ENCODE results near the gene APCDD1.

APCDD1 gene

GRCh38 chr18:10436160-10436559, 18.3 kb upstream of the APCDD1 start:
- Histone ChIP-seq H3K9ac (ENCODE audit: low read length) (no peak overlapping the region), H3K9me3 (ENCODE audit: control insufficient read depth, low read length) (no peaks in the 10 kb centered on the region), H3K4me1 (ENCODE audit: control insufficient read depth, insufficient read depth, low read length) (peaks cover 19% of the 10 kb centered on the region), H3K27me3 (replicated peaks; ENCODE audit: control insufficient read depth, insufficient read depth, low read length) (no peaks in the 10 kb centered on the region), H3K36me3 (ENCODE audit: control insufficient read depth, insufficient read depth, low read length, severe bottlenecking) (no peaks in the 10 kb centered on the region), H3K4me3 (ENCODE audit: low read length) (no peak overlapping the region)
- no peak for DNase-seq (ENCODE audit: low read depth)

GRCh38 chr18:10437837-10438236, 16.6 kb upstream of the APCDD1 start:
- Histone ChIP-seq H3K9me3 (ENCODE audit: control insufficient read depth, low read length) (no peaks in the 10 kb centered on the region), H3K4me3 (ENCODE audit: low read length) (no peak overlapping the region), H3K9ac (ENCODE audit: low read length) (no peak overlapping the region), H3K27me3 (replicated peaks; ENCODE audit: control insufficient read depth, insufficient read depth, low read length) (no peaks in the 10 kb centered on the region), H3K36me3 (ENCODE audit: control insufficient read depth, insufficient read depth, low read length, severe bottlenecking) (no peaks in the 10 kb centered on the region), H3K4me1 (ENCODE audit: control insufficient read depth, insufficient read depth, low read length) (peaks cover 14% of the 10 kb centered on the region)
- no peak for DNase-seq (ENCODE audit: low read depth)

- Histone ChIP-seq H3K27me3 (replicated peaks; ENCODE audit: control insufficient read depth, insufficient read depth, low read length) (peaks cover 7% of the 10 kb centered on the region), H3K4me3 (ENCODE audit: low read length) (no peak overlapping the region), H3K9ac (ENCODE audit: low read length) (no peak overlapping the region), H3K9me3 (ENCODE audit: control insufficient read depth, low read length) (no peaks in the 10 kb centered on the region), H3K36me3 (ENCODE audit: control insufficient read depth, insufficient read depth, low read length, severe bottlenecking) (no peaks in the 10 kb centered on the region), H3K4me1 (ENCODE audit: control insufficient read depth, insufficient read depth, low read length) (peaks cover 8% of the 10 kb centered on the region)
- DNase-seq (ENCODE audit: low read depth), result no peak
Observed at GRCh38 chr18:10439898-10440297, 14.5 kb upstream of the APCDD1 start.

- no peaks in the 10 kb centered on the region for H3K9me3 ChIP-seq (ENCODE audit: control insufficient read depth, low read length)
- H3K36me3 ChIP-seq (ENCODE audit: control insufficient read depth, insufficient read depth, low read length, severe bottlenecking), result no peaks in the 10 kb centered on the region
- H3K4me1 ChIP-seq (ENCODE audit: control insufficient read depth, insufficient read depth, low read length), result peaks cover 8% of the 10 kb centered on the region
- no peak overlapping the region for H3K9ac ChIP-seq (ENCODE audit: low read length)
- no peak overlapping the region for H3K4me3 ChIP-seq (ENCODE audit: low read length)
- no peak for DNase-seq (ENCODE audit: low read depth)
- peaks cover 14% of the 10 kb centered on the region for H3K27me3 ChIP-seq (replicated peaks; ENCODE audit: control insufficient read depth, insufficient read depth, low read length)
Observed at GRCh38 chr18:10440884-10441283, 13.6 kb upstream of the APCDD1 start.

- Histone ChIP-seq H3K36me3 (ENCODE audit: control insufficient read depth, insufficient read depth, low read length, severe bottlenecking) (no peaks in the 10 kb centered on the region), H3K4me3 (ENCODE audit: low read length) (no peak overlapping the region), H3K9ac (ENCODE audit: low read length) (no peak overlapping the region), H3K9me3 (ENCODE audit: control insufficient read depth, low read length) (no peaks in the 10 kb centered on the region), H3K27me3 (replicated peaks; ENCODE audit: control insufficient read depth, insufficient read depth, low read length) (peaks cover 18% of the 10 kb centered on the region), H3K4me1 (ENCODE audit: control insufficient read depth, insufficient read depth, low read length) (peaks cover 8% of the 10 kb centered on the region)
- DNase-seq (ENCODE audit: low read depth), result no peak
Observed at GRCh38 chr18:10441472-10441871, 13.0 kb upstream of the APCDD1 start.

- Histone ChIP-seq H3K27me3 (replicated peaks; ENCODE audit: control insufficient read depth, insufficient read depth, low read length) (peaks cover 18% of the 10 kb centered on the region), H3K9me3 (ENCODE audit: control insufficient read depth, low read length) (no peaks in the 10 kb centered on the region), H3K4me3 (ENCODE audit: low read length) (no peak overlapping the region), H3K9ac (ENCODE audit: low read length) (no peak overlapping the region), H3K4me1 (ENCODE audit: control insufficient read depth, insufficient read depth, low read length) (peaks cover 8% of the 10 kb centered on the region), H3K36me3 (ENCODE audit: control insufficient read depth, insufficient read depth, low read length, severe bottlenecking) (no peaks in the 10 kb centered on the region)
- no peak for DNase-seq (ENCODE audit: low read depth)
Observed at GRCh38 chr18:10442551-10442971, 11.9 kb upstream of the APCDD1 start.

GRCh38 chr18:10443001-10443400, 11.4 kb upstream of the APCDD1 start:
- Histone ChIP-seq H3K9me3 (ENCODE audit: control insufficient read depth, low read length) (no peaks in the 10 kb centered on the region), H3K36me3 (ENCODE audit: control insufficient read depth, insufficient read depth, low read length, severe bottlenecking) (no peaks in the 10 kb centered on the region), H3K4me3 (ENCODE audit: low read length) (no peak overlapping the region), H3K9ac (ENCODE audit: low read length) (no peak overlapping the region), H3K27me3 (replicated peaks; ENCODE audit: control insufficient read depth, insufficient read depth, low read length) (peaks cover 18% of the 10 kb centered on the region), H3K4me1 (ENCODE audit: control insufficient read depth, insufficient read depth, low read length) (peaks cover 8% of the 10 kb centered on the region)
- no peak for DNase-seq (ENCODE audit: low read depth)

GRCh38 chr18:10444314-10445006, 10.0 kb upstream of the APCDD1 start:
- Histone ChIP-seq H3K9ac (ENCODE audit: low read length) (no peak overlapping the region), H3K4me3 (ENCODE audit: low read length) (no peak overlapping the region), H3K9me3 (ENCODE audit: control insufficient read depth, low read length) (no peaks in the 10 kb centered on the region), H3K27me3 (replicated peaks; ENCODE audit: control insufficient read depth, insufficient read depth, low read length) (peaks cover 18% of the 10 kb centered on the region), H3K36me3 (ENCODE audit: control insufficient read depth, insufficient read depth, low read length, severe bottlenecking) (no peaks in the 10 kb centered on the region), H3K4me1 (ENCODE audit: control insufficient read depth, insufficient read depth, low read length) (peaks cover 8% of the 10 kb centered on the region)
- no peak for DNase-seq (ENCODE audit: low read depth)

GRCh38 chr18:10449396-10449795, 5.0 kb upstream of the APCDD1 start:
- no peak overlapping the region for H3K4me3 ChIP-seq (ENCODE audit: low read length)
- DNase-seq (ENCODE audit: low read depth), result peak; percentile 52
- peaks cover 7% of the 10 kb centered on the region for H3K4me1 ChIP-seq (ENCODE audit: control insufficient read depth, insufficient read depth, low read length)
- H3K36me3 ChIP-seq (ENCODE audit: control insufficient read depth, insufficient read depth, low read length, severe bottlenecking), result no peaks in the 10 kb centered on the region
- H3K9ac ChIP-seq (ENCODE audit: low read length), result no peak overlapping the region
- peaks cover 14% of the 10 kb centered on the region for H3K27me3 ChIP-seq (replicated peaks; ENCODE audit: control insufficient read depth, insufficient read depth, low read length)
- no peaks in the 10 kb centered on the region for H3K9me3 ChIP-seq (ENCODE audit: control insufficient read depth, low read length)

- DNase-seq (ENCODE audit: low read depth), result no peak
- peaks cover 12% of the 10 kb centered on the region for H3K4me1 ChIP-seq (ENCODE audit: control insufficient read depth, insufficient read depth, low read length)
- H3K9me3 ChIP-seq (ENCODE audit: control insufficient read depth, low read length), result no peaks in the 10 kb centered on the region
- peaks cover 3% of the 10 kb centered on the region for H3K27me3 ChIP-seq (replicated peaks; ENCODE audit: control insufficient read depth, insufficient read depth, low read length)
- H3K4me3 ChIP-seq (ENCODE audit: low read length), result no peak overlapping the region
- no peaks in the 10 kb centered on the region for H3K36me3 ChIP-seq (ENCODE audit: control insufficient read depth, insufficient read depth, low read length, severe bottlenecking)
- H3K9ac ChIP-seq (ENCODE audit: low read length), result no peak overlapping the region
Observed at GRCh38 chr18:10450986-10451385, 3.4 kb upstream of the APCDD1 start.

- DNase-seq (ENCODE audit: low read depth), result peak; percentile 25
- no peaks in the 10 kb centered on the region for H3K9me3 ChIP-seq (ENCODE audit: control insufficient read depth, low read length)
- H3K9ac ChIP-seq (ENCODE audit: low read length), result peak overlapping the region; percentile 63
- peaks cover 32% of the 10 kb centered on the region for H3K4me1 ChIP-seq (ENCODE audit: control insufficient read depth, insufficient read depth, low read length)
- H3K36me3 ChIP-seq (ENCODE audit: control insufficient read depth, insufficient read depth, low read length, severe bottlenecking), result no peaks in the 10 kb centered on the region
- H3K4me3 ChIP-seq (ENCODE audit: low read length), result peak overlapping the region; percentile 55
- no peaks in the 10 kb centered on the region for H3K27me3 ChIP-seq (replicated peaks; ENCODE audit: control insufficient read depth, insufficient read depth, low read length)
Observed at GRCh38 chr18:10453261-10453805, 1.1 kb upstream of the APCDD1 start.

Data from adipocyte (in vitro differentiated cells).